ENCODE data around the gene CMKLR1.

Gene CMKLR1

GRCh38 chr12:108381787-108382436, 42.8 kb upstream of the CMKLR1 start:
- no peaks in the 10 kb centered on the region for H3K79me2 ChIP-seq (ENCODE audit: insufficient read depth, low read depth)
- H3K36me3 ChIP-seq (ENCODE audit: insufficient read depth), result no peaks in the 10 kb centered on the region
- TF ChIP-seq CTCF (conservative IDR thresholded peaks at IDR 0.05; ENCODE audit: low read depth, low read length), result no peak
- H2AFZ ChIP-seq (ENCODE audit: low read depth), result no peak overlapping the region
- H4K20me1 ChIP-seq (ENCODE audit: insufficient read depth), result no peaks in the 10 kb centered on the region
- H3K27ac ChIP-seq, result no peak overlapping the region
- H3K27me3 ChIP-seq (ENCODE audit: insufficient read depth, low read depth), result no peaks in the 10 kb centered on the region
- no peaks in the 10 kb centered on the region for H3K4me1 ChIP-seq (ENCODE audit: low read depth, poor library complexity, severe bottlenecking)
- H3K9ac ChIP-seq, result no peak overlapping the region
- no peak overlapping the region for H3K4me2 ChIP-seq
- H3K4me3 ChIP-seq (IDR thresholded peaks at IDR 0.05; ENCODE audit: insufficient read depth, low read depth, low read length), result no peak overlapping the region

- Histone ChIP-seq H4K20me1 (ENCODE audit: insufficient read depth) (no peaks in the 10 kb centered on the region), H3K9ac (no peak overlapping the region), H3K27me3 (ENCODE audit: insufficient read depth, low read depth) (no peaks in the 10 kb centered on the region), H2AFZ (ENCODE audit: low read depth) (no peak overlapping the region), H3K36me3 (ENCODE audit: insufficient read depth) (no peaks in the 10 kb centered on the region), H3K4me3 (IDR thresholded peaks at IDR 0.05; ENCODE audit: insufficient read depth, low read depth, low read length) (no peak overlapping the region), H3K27ac (no peak overlapping the region), H3K79me2 (ENCODE audit: insufficient read depth, low read depth) (no peaks in the 10 kb centered on the region), H3K4me2 (no peak overlapping the region), H3K4me1 (ENCODE audit: low read depth, poor library complexity, severe bottlenecking) (no peaks in the 10 kb centered on the region)
- TF ChIP-seq CTCF (conservative IDR thresholded peaks at IDR 0.05; ENCODE audit: low read depth, low read length), result no peak
Observed at GRCh38 chr12:108380382-108380781, 41.3 kb upstream of the CMKLR1 start.

- no peak for TF ChIP-seq CTCF (conservative IDR thresholded peaks at IDR 0.05; ENCODE audit: low read depth, low read length)
- Histone ChIP-seq H3K4me1 (ENCODE audit: low read depth, poor library complexity, severe bottlenecking) (no peaks in the 10 kb centered on the region), H4K20me1 (ENCODE audit: insufficient read depth) (no peaks in the 10 kb centered on the region), H2AFZ (ENCODE audit: low read depth) (no peak overlapping the region), H3K4me2 (no peak overlapping the region), H3K4me3 (IDR thresholded peaks at IDR 0.05; ENCODE audit: insufficient read depth, low read depth, low read length) (no peak overlapping the region), H3K27ac (no peak overlapping the region), H3K36me3 (ENCODE audit: insufficient read depth) (no peaks in the 10 kb centered on the region), H3K27me3 (ENCODE audit: insufficient read depth, low read depth) (no peaks in the 10 kb centered on the region), H3K9ac (no peak overlapping the region), H3K79me2 (ENCODE audit: insufficient read depth, low read depth) (no peaks in the 10 kb centered on the region)
Observed at GRCh38 chr12:108379823-108380222, 40.7 kb upstream of the CMKLR1 start.

- Histone ChIP-seq H3K27ac (no peak overlapping the region), H3K4me2 (no peak overlapping the region), H3K27me3 (ENCODE audit: insufficient read depth, low read depth) (no peaks in the 10 kb centered on the region), H3K79me2 (ENCODE audit: insufficient read depth, low read depth) (no peaks in the 10 kb centered on the region), H3K36me3 (ENCODE audit: insufficient read depth) (no peaks in the 10 kb centered on the region), H3K9ac (no peak overlapping the region), H2AFZ (ENCODE audit: low read depth) (no peak overlapping the region), H3K4me3 (IDR thresholded peaks at IDR 0.05; ENCODE audit: insufficient read depth, low read depth, low read length) (no peak overlapping the region), H3K4me1 (ENCODE audit: low read depth, poor library complexity, severe bottlenecking) (no peaks in the 10 kb centered on the region), H4K20me1 (ENCODE audit: insufficient read depth) (no peaks in the 10 kb centered on the region)
- TF ChIP-seq CTCF (conservative IDR thresholded peaks at IDR 0.05; ENCODE audit: low read depth, low read length), result no peak
Observed at GRCh38 chr12:108378926-108379325, 39.8 kb upstream of the CMKLR1 start.
